Vagina (tissue), 2 donors: Measurements from ENCODE around the gene GUCY2F. TPM values are rescaled to one million over a fixed set of nuclear protein-coding genes. Genes with fewer than 3 reads are reported as not detected.

Experiments
- DNase-seq, 2 donors: peaks; one replicate each; pipeline ENCODE4 v3.0.0-alpha.2; 2017; ENCODE audit errors: extremely low spot score in 2 of 2
- H3K27ac ChIP-seq: fragments of 200-600 bp; sonication (generic); one replicate; pipeline ENCODE4 v1.5.1; 2019
- H3K27me3 ChIP-seq: fragments of 200-600 bp; sonication (generic); one replicate; pipeline ENCODE4 v1.5.1; 2019
- H3K36me3 ChIP-seq, 2 donors: fragments of 200-600 bp; sonication (generic); one replicate each; pipeline ENCODE4 v1.5.1; 2017 to 2019
- H3K4me1 ChIP-seq: fragments of 200-600 bp; sonication (generic); one replicate; pipeline ENCODE4 v1.5.1; 2019
- H3K4me3 ChIP-seq, 2 donors: fragments of 200-600 bp; sonication (generic); 1 replicate in 1 of 2; 2 replicates in 1 of 2; pipeline ENCODE4 v1.5.1; 2016 to 2019
- H3K9me3 ChIP-seq: fragments of 200-600 bp; sonication (generic); one replicate; pipeline ENCODE4 v1.5.1; 2019
- POLR2A ChIP-seq, 2 donors: fragments of 450-650 bp; IDR thresholded peaks; one replicate each; pipeline ENCODE4 v1.6.1; 2017; ENCODE audit warnings: antibody characterized with exemption in 2 of 2, mild to moderate bottlenecking in 2 of 2, moderate library complexity in 2 of 2
- POLR2AphosphoS5 ChIP-seq, 2 donors: sonication (generic); formaldehyde crosslinking; IDR thresholded peaks; one replicate each; pipeline ENCODE4 v1.9.0; 2017; ENCODE audit warnings: antibody characterized with exemption in 2 of 2, mild to moderate bottlenecking in 2 of 2, low read depth in 1 of 2; ENCODE audit not compliant: insufficient read depth in 1 of 2
- intact Hi-C: fragments of 100-400 bp; cut with DNase I; formaldehyde crosslinking; loops from one replicate; pipeline ENCODE4 v1.15.1; 2023
- total RNA-seq: library from RNA; depleted of rRNA; stranded (reverse); fragments of >200 nt; gene quantifications from one replicate; pipeline ENCODE4 v1.2.3, GENCODE V29; 2016
- TF ChIP-seq, protein P1 (sequence below), 3 experiments: fragments of 450-650 bp in 2 of 3; fragments of 200-600 bp in 1 of 3; sonication (generic) in 1 of 3; IDR thresholded peaks; one replicate each; pipeline ENCODE4 v1.5.1; 2017 to 2019; ENCODE audit warnings: antibody characterized with exemption in 3 of 3, mild to moderate bottlenecking in 2 of 3, moderate library complexity in 2 of 3

The GUCY2F gene
- not detected for total RNA-seq

- DNase-seq: no peak
- Histone ChIP-seq H3K4me3 (no peak within 1 kb of the TSS), H3K27me3 (no peaks in the 10 kb centered on the region), H3K9me3 (no peaks in the 10 kb centered on the region), H3K27ac (no peak within 1 kb of the TSS), H3K36me3 (no peaks in the 10 kb centered on the region), H3K4me1 (no peaks in the 10 kb centered on the region)
- TF ChIP-seq POLR2AphosphoS5 (IDR thresholded peaks at IDR 0.05; ENCODE audit: insufficient read depth in 1 of 2, low read depth in 1 of 2): no peak
- intact Hi-C loops: no loop called here
These were observed at the start of gene GUCY2F for GRCh38 chrX:109481986-109482385. TSS of gene GUCY2F (minus strand) at chrX:109482086. CDS start at chrX:109475936, 6,150 bp downstream.

DNA sequence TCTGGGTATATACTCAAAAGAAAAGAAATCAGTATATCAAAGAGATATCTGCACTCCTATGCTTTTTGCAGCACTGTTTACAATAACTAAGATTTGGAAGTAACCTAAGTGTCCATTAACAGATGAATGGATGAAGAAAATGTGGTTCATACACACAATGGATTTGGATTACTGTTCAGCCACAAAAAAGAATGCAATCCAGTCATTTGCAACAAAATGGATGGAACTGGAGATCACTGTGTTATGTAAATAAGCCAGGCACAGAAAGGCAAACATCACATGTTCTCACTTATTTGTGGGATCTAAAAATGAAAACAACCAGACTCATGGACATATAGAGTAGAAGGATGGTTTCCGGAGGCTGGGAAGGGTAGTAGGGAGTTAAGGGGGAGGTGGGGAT, 37.1 kb upstream of the GUCY2F start:
- no peak for DNase-seq
- H3K4me1 ChIP-seq: no peaks in the 10 kb centered on the region
- H3K4me3 ChIP-seq: no peak overlapping the region
- intact Hi-C loops: no loop called here
- no peaks in the 10 kb centered on the region for H3K36me3 ChIP-seq
- TF ChIP-seq, protein P1, sequence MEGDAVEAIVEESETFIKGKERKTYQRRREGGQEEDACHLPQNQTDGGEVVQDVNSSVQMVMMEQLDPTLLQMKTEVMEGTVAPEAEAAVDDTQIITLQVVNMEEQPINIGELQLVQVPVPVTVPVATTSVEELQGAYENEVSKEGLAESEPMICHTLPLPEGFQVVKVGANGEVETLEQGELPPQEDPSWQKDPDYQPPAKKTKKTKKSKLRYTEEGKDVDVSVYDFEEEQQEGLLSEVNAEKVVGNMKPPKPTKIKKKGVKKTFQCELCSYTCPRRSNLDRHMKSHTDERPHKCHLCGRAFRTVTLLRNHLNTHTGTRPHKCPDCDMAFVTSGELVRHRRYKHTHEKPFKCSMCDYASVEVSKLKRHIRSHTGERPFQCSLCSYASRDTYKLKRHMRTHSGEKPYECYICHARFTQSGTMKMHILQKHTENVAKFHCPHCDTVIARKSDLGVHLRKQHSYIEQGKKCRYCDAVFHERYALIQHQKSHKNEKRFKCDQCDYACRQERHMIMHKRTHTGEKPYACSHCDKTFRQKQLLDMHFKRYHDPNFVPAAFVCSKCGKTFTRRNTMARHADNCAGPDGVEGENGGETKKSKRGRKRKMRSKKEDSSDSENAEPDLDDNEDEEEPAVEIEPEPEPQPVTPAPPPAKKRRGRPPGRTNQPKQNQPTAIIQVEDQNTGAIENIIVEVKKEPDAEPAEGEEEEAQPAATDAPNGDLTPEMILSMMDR (IDR thresholded peaks at IDR 0.05): no peak
- no peak for TF ChIP-seq POLR2AphosphoS5 (IDR thresholded peaks at IDR 0.05; ENCODE audit: insufficient read depth in 1 of 2, low read depth in 1 of 2)
- TF ChIP-seq POLR2A (IDR thresholded peaks at IDR 0.05): no peak
- no peak overlapping the region for H3K27ac ChIP-seq
- H3K27me3 ChIP-seq: no peaks in the 10 kb centered on the region
- no peaks in the 10 kb centered on the region for H3K9me3 ChIP-seq

- no peak for DNase-seq
- intact Hi-C loops: no loop called here
- TF ChIP-seq POLR2AphosphoS5 (IDR thresholded peaks at IDR 0.05; ENCODE audit: insufficient read depth in 1 of 2, low read depth in 1 of 2) (no peak), POLR2A (IDR thresholded peaks at IDR 0.05) (no peak)
- TF ChIP-seq, protein P1 (IDR thresholded peaks at IDR 0.05): no peak
- no peaks in the 10 kb centered on the region for H3K27me3 ChIP-seq
- H3K27ac ChIP-seq: no peak overlapping the region
- no peaks in the 10 kb centered on the region for H3K36me3 ChIP-seq
- no peaks in the 10 kb centered on the region for H3K9me3 ChIP-seq
- H3K4me1 ChIP-seq: no peaks in the 10 kb centered on the region
- no peak overlapping the region for H3K4me3 ChIP-seq
These were observed 29.2 kb upstream of the GUCY2F start for GRCh38 chrX:109511113-109511512.

DNA sequence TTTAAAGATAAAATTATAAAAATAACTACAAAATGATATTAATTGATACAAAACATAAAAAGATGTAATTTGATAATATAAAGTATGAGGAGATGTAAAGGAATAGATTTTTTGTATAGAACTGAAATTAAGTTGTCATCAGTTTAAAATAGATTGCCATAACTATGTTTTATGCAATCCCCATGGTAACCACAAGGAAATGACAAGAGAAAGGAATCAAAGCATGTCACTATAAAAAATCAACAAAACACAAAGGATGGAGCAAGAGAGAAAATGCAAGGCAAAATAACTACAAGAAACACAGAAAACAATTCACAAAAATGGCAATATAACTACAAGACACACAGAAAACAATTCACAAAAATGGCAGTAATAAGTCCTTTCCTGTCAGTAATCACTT, 27.0 kb upstream of the GUCY2F start:
- Histone ChIP-seq H3K27ac (no peak overlapping the region), H3K9me3 (no peaks in the 10 kb centered on the region), H3K27me3 (no peaks in the 10 kb centered on the region), H3K4me1 (no peaks in the 10 kb centered on the region), H3K36me3 (no peaks in the 10 kb centered on the region), H3K4me3 (no peak overlapping the region)
- no peak for DNase-seq
- intact Hi-C loops: no loop called here
- TF ChIP-seq POLR2AphosphoS5 (IDR thresholded peaks at IDR 0.05; ENCODE audit: insufficient read depth in 1 of 2, low read depth in 1 of 2) (no peak), POLR2A (IDR thresholded peaks at IDR 0.05) (no peak)
- TF ChIP-seq, protein P1 (IDR thresholded peaks at IDR 0.05): no peak

DNA sequence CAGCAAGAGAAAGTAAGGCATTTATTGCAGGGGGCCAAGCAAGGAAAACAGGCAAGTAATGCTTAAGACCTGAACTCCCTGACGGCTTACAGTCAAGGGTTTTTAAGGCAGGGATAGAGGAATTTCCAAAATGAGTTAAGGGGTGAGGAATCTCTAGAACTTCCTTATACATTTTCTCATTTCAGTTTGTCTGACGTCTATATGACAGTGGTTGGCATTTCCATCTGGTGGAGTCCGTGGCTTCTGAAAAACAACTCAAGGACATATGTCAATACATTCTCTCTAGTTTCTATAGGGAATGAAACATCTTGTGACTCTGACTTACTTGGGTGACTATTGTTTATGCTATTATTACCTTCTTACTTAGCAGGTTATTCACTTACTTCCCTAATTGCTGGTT, 19.3 kb upstream of the GUCY2F start:
- no peak for TF ChIP-seq POLR2A (IDR thresholded peaks at IDR 0.05)
- TF ChIP-seq, protein P1 (IDR thresholded peaks at IDR 0.05): no peak
- no peaks in the 10 kb centered on the region for H3K27me3 ChIP-seq
- no peak overlapping the region for H3K27ac ChIP-seq
- H3K4me1 ChIP-seq: no peaks in the 10 kb centered on the region
- no peaks in the 10 kb centered on the region for H3K9me3 ChIP-seq
- DNase-seq: no peak
- H3K4me3 ChIP-seq: no peak overlapping the region
- intact Hi-C loops: no loop called here
- H3K36me3 ChIP-seq: no peaks in the 10 kb centered on the region

GRCh38 chrX:109498434-109498833, 16.5 kb upstream of the GUCY2F start:
- H3K27me3 ChIP-seq: no peaks in the 10 kb centered on the region
- H3K4me3 ChIP-seq: no peak overlapping the region
- H3K27ac ChIP-seq: no peak overlapping the region
- H3K36me3 ChIP-seq: no peaks in the 10 kb centered on the region
- no peaks in the 10 kb centered on the region for H3K4me1 ChIP-seq
- TF ChIP-seq, protein P1 (IDR thresholded peaks at IDR 0.05): no peak
- TF ChIP-seq POLR2AphosphoS5 (IDR thresholded peaks at IDR 0.05; ENCODE audit: insufficient read depth in 1 of 2, low read depth in 1 of 2): no peak
- TF ChIP-seq POLR2A (IDR thresholded peaks at IDR 0.05): no peak
- intact Hi-C loops: no loop called here
- no peak for DNase-seq
- H3K9me3 ChIP-seq: no peaks in the 10 kb centered on the region
